HG02943 (cell line): ENCODE measurements around the gene SLC66A1.
"Not testable (repeated sequence)": the region's sequence is repeated elsewhere in the genome, so short reads cannot be mapped to it uniquely, and the experiment has no call there.

Source experiments
- ATAC-seq: cut with Tn5 transposase; IDR thresholded peaks from one replicate; pipeline ENCODE4 v1.9.1; 2021; ENCODE audit warnings: mild to moderate bottlenecking, low read depth, moderate library complexity; ENCODE audit not compliant: unreplicated experiment

Gene SLC66A1

DNA sequence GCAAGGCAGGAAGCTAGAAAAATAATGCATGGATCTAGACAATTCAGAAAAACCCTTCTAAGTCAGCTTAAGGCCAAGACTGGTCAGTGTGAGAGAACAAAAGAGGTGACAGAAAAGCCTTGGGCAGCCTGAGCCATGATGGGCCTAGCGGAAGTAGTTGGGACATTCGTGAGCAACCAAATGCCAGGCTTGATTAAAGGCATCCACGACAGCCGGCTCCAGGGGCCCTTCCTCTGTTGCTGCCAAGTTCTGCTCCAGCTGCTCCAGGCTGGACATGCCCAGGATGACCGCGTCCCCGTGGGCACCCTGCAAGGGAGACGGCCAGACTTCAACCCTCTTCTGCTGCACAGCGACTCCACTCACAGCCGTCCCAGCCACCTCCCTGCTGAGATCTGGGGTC, 8.0 kb upstream of the SLC66A1 start:
- ATAC-seq = not testable (repeated sequence)

DNA sequence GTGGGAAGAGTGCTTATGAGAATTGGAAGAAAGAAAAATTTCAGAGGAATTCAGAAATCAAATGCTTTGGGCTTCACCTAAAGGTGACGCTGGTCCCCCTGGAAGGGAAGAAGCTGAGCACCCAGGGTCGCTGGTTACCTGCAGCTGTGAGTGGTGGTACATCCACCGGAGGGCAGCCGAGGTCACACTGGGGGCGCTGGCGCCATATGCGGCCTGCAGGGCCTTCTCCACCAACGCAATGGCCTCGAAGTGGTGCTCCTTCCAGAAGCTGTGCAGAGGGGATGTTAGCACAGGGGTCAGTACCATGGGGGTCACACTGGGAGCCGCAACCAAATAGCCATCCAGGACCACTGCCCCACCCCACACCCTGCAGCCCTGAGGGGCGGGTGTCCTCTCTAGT, 6.2 kb upstream of the SLC66A1 start:
- no peak for ATAC-seq

DNA sequence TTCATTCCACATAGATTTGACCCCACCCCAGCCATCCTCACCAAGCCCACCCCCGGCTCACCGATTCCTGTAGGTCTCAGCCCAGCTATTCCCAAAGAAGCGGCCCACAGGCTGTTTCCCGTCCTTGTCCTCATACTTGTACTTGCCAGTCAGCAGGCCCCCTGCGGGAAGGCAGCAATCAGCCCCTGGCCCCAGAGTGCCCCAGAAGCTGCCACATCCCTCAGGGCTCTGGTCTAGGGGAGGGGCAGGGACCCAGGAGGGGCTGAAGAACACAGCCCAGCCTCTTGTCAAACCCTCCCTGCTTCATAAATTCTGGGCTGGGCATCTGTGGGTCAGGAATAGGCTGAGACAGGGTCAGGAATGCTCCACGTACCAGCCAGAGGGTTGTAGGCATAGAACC, 5.2 kb upstream of the SLC66A1 start:
- no peak for ATAC-seq

DNA sequence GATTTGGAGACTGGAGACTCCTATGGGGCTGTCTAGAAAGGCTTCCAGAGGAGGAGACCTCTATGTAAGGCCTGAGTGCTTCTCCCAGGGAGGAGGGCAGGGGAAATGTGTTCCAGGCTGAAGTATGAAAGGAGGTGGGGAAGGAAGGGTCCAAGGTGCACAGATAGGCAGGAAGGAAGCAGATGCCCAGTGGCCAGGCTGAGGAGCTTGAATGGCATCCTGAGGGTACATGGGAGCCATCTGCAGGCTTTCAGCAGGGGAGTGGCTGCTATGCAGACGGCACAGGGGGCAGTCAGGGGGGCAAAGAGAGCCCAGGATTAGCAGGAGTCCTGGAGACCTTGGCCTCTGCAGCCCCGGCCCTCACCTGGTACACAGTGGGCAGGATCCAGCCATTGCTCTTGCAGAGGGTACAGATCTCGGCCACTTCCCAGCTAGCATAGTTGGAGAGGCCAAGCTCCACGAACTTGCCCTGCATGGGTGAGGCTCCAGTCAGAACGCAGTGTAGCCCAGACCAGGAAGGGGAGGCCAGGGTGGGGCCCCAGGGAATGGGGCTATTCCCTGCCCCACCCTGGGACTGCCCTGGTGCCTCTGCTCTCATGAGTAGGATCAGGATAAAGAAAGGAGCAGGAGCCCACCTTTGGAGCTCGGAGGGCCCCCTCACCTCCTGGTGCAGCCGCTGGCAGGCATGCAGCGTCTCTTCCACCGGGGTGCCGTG, 4.2 kb upstream of the SLC66A1 start:
- no peak for ATAC-seq

DNA sequence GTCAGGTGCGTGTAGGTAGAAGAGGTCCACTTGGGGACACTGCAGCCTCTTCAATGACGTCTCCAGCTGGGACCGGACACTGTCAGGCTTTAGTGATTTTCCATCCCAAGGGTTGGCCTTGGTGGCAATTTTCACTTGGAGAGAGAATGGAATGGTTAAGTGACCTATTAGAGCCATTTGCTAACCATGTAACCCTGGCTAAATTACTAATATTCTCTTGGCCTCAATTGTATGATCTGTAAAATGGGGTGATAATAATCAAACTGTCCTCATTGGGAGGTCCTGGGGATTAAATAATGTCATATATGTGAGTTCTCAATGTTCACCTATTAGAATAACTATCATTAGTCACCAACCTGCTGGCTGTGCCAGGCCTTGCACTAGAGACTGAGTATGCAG, 3.6 kb upstream of the SLC66A1 start:
- no peak for ATAC-seq

- ATAC-seq = no peak
Observed at GRCh38 chr1:19309123-19309813, 2.9 kb upstream of the SLC66A1 start.

- no peak for ATAC-seq
Observed at GRCh38 chr1:19310061-19310460, 2.1 kb upstream of the SLC66A1 start.

- no peak for ATAC-seq
Observed at GRCh38 chr1:19310720-19311502, 1.2 kb upstream of the SLC66A1 start.

DNA sequence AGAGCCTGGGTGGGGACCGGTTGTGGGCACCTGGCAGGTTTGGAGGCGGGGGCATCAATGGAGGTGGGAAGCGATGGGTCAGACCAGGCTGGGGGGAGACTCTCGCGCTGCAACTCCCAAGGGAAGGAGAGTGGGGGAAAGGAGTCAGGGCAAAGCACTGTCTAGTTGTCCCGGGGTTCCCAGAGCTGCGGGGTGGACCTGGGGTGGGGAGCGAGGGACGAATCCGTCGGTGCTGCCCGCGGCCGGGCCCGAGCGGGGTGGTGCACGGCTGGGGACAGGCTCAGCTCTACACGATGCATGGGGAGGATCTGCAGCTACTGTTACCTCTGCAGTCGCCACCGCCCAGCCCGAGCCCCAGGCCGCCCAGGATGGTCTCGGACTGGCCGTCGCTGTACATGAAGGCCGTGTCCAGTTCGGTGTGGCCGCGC, 609 bp upstream of the SLC66A1 start:
- peak; percentile 6 for ATAC-seq

DNA sequence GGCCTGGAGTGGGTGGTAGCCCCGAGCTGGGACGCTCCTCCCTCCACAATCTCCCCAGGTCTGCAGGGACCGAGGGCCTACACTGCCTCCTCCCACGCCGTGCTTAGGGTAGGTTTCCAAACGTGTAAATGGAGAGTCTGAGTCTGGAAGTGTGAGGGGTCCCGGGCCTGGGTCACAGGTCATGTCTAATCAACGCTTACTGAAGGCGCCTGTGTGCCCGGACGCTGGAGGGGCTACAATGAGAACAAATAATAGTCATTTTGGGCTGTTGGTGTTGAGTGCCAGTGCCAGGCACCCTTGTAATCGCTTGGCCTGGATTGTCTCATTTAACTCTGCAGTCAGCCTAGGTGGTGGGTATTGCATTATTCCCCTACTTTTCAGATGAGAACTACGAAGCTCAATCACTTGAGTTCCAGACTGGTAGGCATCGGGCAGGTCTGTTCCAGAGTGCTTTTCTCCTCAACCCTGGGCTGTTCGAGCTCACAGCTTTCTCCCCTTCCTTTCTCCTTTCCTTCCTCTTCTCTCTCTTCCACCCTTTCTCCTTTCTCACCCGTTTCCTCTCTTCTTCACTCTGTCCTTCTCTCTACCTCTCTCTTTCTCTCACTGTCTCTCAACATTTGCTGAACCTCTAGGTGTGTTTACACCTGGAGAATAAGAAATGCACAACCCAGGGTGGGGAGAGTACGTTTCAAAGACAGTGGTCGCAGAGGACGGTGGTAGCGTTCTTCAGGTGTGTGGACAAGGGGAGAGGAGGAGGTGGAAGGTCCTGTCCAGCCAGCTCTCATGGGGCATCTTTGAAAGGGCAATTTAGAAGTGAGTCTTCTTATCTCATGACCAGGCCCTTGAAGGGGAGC, 883 bp downstream of the SLC66A1 start:
- ATAC-seq = peak; percentile 7

DNA sequence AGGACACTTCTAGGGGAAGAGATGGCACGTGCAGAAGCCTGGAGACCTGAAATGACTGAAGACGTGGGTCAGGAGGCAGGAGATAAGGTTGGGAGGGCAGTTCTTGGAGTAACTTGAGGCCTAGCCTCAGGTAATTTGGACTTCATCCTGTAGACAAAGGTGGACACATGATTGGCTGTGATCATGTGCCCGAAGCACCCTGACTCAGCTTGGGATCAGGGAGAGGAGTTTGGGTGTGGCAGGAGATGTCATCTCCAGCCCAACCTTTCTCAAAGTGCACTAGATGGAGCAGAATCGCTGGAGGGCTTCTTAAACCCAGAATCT, 1.5 kb downstream of the SLC66A1 start:
- ATAC-seq = no peak

DNA sequence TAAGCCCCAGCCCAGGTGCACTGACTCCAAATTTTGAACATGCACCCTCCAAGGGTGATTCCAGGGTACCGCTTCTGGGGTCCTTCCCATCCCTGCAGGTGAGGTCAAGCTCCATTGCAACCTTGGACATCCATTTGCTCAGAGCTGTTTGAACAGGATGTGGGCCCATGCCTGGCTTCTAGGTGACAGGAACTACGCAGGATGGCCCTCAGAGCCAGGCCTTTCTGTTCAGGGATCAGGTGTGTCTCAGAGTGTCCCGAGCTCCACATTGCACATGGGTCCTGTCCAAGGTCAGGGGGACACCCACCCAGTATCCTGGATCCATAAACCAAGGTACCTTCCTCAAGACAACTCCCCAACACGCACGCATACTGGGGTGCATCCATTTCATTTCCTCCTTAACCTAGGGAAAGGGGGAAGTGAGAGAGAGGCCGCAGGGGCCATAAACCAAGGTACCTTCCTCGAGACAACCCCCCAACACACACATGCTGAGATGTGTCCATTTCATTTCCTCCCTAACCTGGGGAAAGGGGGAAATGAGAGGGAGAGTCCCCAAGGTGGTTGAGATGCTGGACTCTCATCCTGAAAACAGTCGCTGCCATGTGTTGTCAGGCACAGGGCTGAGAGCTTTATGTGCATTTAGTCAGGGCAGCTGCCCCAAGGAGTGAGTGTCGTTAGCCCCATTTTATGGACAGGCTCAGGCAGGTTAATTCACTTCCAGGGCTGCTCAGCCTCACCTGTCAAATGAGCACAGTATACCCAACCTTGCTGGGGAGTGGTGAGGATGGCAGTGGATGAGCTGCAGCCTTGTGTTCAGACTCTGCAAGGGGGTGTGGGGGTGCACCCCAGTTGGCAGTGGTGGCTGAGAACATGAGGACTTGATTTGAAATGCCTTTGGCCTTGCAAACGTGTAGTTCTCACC, 2.1 kb downstream of the SLC66A1 start:
- no peak for ATAC-seq

DNA sequence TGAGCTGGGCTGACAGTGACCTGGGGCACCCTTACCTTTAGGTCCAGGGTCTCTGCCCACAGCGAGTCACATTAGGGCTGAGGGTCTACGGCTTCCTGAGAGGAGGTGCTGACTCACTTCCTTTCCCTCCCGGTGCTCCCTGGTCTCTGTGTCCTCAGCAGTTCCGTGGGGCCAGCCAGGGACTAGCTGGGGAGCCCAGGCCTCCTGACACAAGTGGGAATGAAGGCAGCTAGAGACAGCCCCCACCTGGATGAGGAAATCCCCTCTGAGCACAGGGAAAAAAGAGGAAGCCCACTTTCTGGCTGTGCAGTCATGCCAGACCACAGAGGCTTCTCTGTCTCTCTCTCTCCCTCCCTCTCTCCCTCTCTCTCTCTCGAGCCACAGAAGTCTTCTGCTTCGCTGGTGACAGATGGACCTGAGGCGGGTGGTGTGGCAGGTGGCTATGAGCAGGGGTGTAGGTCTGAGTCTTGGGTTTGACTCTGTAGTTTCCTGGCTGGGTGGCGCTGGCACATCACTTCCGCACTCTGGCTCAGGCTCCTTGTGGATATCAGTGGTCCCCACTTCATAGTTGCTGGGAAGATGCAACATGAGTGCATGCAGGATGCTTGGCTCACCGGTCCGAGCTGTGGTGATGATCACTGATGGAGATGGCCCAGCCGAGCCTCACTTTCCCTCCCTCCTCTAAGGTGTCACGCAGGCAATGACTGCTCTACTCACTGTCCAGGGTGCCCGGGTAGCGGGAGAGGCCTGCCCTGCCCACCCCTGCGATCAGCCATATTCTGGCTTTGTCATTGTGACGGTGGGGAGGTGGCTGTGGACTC, 3.5 kb downstream of the SLC66A1 start:
- ATAC-seq = no peak

GRCh38 chr1:19317126-19317910, 5.2 kb downstream of the SLC66A1 start:
- no peak for ATAC-seq

- no peak for ATAC-seq
Observed at GRCh38 chr1:19319196-19319595, 7.1 kb downstream of the SLC66A1 start.

GRCh38 chr1:19321071-19321470, 8.9 kb downstream of the SLC66A1 start:
- ATAC-seq = no peak

DNA sequence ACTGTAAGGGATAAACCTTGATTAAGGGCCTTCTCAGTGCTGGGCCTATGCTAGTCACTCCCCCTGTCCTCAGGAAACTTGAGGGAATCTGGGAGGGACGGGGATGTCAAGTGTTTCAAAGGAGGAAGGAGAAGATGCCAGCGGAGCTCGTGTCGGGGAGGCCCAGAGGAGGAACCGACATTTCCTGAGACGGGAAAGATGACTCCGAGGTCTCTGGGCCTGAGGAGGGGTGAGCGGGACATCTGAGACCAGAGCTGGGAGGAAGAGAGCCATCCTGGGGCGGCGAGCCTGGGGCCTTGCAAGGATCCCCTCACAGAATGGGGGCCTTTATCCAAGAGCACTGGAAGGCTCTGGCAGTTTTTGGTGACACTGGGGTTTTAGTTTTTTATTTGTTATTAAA, 10.4 kb downstream of the SLC66A1 start:
- ATAC-seq = no peak
